D721Med (cell line): Measurements from ENCODE around the gene PIP5K1B.

ENCODE experiments used
- DNase-seq: peaks from one replicate; pipeline ENCODE4 v3.0.0; 2011; ENCODE audit warnings: low spot score; ENCODE audit not compliant: insufficient read length
- FAIRE-seq: peaks from 2 replicates; lab custom pipeline; 2011; peaks lifted over from hg19 to GRCh38; lab: Jason Lieb, UNC
- CTCF ChIP-seq: IDR thresholded peaks from 2 replicates; pipeline ENCODE4 v1.5.1; 2012; ENCODE audit warnings: mild to moderate bottlenecking, control low read depth; ENCODE audit not compliant: insufficient read depth; ENCODE audit errors: missing control alignments

Gene PIP5K1B

DNA sequence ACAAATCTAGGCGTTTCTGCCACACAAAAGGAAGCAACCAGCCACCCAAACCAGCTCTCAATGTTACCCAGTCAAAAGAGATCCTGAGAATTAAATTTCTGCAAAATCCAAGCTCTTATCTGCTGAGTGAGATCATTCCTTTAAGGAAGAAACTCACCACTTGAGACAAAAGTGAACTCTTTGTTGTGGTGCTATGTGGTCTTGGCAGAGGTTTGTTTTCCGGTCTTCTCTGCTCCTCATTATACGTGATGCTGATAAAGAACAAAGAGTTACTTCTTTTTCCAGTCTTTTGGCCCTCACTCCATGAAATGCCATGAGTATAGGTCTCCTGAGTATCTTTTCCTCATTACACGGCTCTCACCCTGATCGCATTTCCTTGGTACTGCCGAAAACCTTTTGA lies 226.8 kb downstream of the PIP5K1B start:
- no peak for TF ChIP-seq CTCF
- DNase-seq (no peak), FAIRE-seq (no peak)

- no peak for TF ChIP-seq CTCF
- DNase-seq (no peak), FAIRE-seq (no peak)
Measured at GRCh38 chr9:68932458-68932857, 227.4 kb downstream of the PIP5K1B start.

- FAIRE-seq (no peak), DNase-seq (no peak)
- TF ChIP-seq CTCF: no peak
Measured at GRCh38 chr9:68933434-68934328, 228.6 kb downstream of the PIP5K1B start.

GRCh38 chr9:68934329-68934644 lies 229.2 kb downstream of the PIP5K1B start:
- no peak for FAIRE-seq
- no peak for TF ChIP-seq CTCF

GRCh38 chr9:68940573-68940972 lies 235.5 kb downstream of the PIP5K1B start:
- no peak for FAIRE-seq
- no peak for TF ChIP-seq CTCF

More at GRCh38 chr9:68934329-68934644, 229.2 kb downstream of the PIP5K1B start:
- no peak for DNase-seq

GRCh38 chr9:68941780-68942459 lies 236.9 kb downstream of the PIP5K1B start:
- no peak for DNase-seq

More at GRCh38 chr9:68940573-68940972, 235.5 kb downstream of the PIP5K1B start:
- DNase-seq: no peak

More at GRCh38 chr9:68941780-68942459, 236.9 kb downstream of the PIP5K1B start:
- no peak for FAIRE-seq
- no peak for TF ChIP-seq CTCF
